ENCODE measurements around the gene CTXN1.

GRCh38 chr19:7914099-7914498 is 11.8 kb downstream of the CTXN1 start:
- TF ChIP-seq POLR2AphosphoS5 (IDR thresholded peaks at IDR 0.05) (no peak), CTCF (IDR thresholded peaks at IDR 0.05) (no peak), EP300 (IDR thresholded peaks at IDR 0.05; ENCODE audit: low read depth) (no peak), POLR2A (IDR thresholded peaks at IDR 0.05) (no peak)

All from transverse colon (tissue), 4 donors.